H9 (cell line): ENCODE results near the gene FANCC. TPM values are rescaled to one million over a fixed set of nuclear protein-coding genes. Genes with fewer than 3 reads are reported as not detected.

Experiments
- DNase-seq: peaks from one replicate; pipeline ENCODE4 v3.0.0-alpha.2; 2017
- H2AFZ ChIP-seq: one replicate; pipeline ENCODE4 v1.6.1; 2013; ENCODE audit warnings: mild to moderate bottlenecking, low read length, control low read depth, moderate library complexity
- H2AK5ac ChIP-seq: 2 replicates; pipeline ENCODE4 v1.6.1; 2013; ENCODE audit warnings: low read length, control low read depth, mixed read lengths; ENCODE audit not compliant: insufficient read length
- H2BK120ac ChIP-seq: one replicate; pipeline ENCODE4 v1.6.1; 2013; ENCODE audit warnings: low read depth, mild to moderate bottlenecking, low read length, control low read depth, inconsistent platforms; ENCODE audit not compliant: poor library complexity, severe bottlenecking
- H2BK12ac ChIP-seq: 2 replicates; pipeline ENCODE4 v1.6.1; 2013; ENCODE audit warnings: low read length, control low read depth, mixed read lengths, low read depth; ENCODE audit not compliant: insufficient read length
- H2BK15ac ChIP-seq: 2 replicates; pipeline ENCODE4 v1.6.1; 2013; ENCODE audit warnings: low read depth, low read length, control low read depth
- H2BK20ac ChIP-seq: one replicate; pipeline ENCODE4 v1.6.1; 2013; ENCODE audit warnings: low read depth, mild to moderate bottlenecking, low read length, control low read depth, inconsistent platforms; ENCODE audit not compliant: poor library complexity, severe bottlenecking
- H2BK5ac ChIP-seq: 2 replicates; pipeline ENCODE4 v1.6.1; 2013; ENCODE audit warnings: low read length, control low read depth, mixed read lengths; ENCODE audit not compliant: insufficient read length
- H3K14ac ChIP-seq: 2 replicates; pipeline ENCODE4 v1.6.1; 2013; ENCODE audit warnings: low read length, control low read depth; ENCODE audit not compliant: insufficient read depth
- H3K18ac ChIP-seq: 2 replicates; pipeline ENCODE4 v1.6.1; 2013; ENCODE audit warnings: low read depth, mild to moderate bottlenecking, mixed read lengths, low read length, control low read depth; ENCODE audit not compliant: insufficient read length
- H3K23ac ChIP-seq: 2 replicates; pipeline ENCODE4 v1.6.1; 2013; ENCODE audit warnings: low read length, control low read depth, mixed read lengths, low read depth; ENCODE audit not compliant: insufficient read length
- H3K23me2 ChIP-seq: 2 replicates; pipeline ENCODE4 v1.6.1; 2013; ENCODE audit warnings: low read depth, mild to moderate bottlenecking, mixed read lengths, low read length, control low read depth; ENCODE audit not compliant: insufficient read length, poor library complexity, severe bottlenecking
- H3K27ac ChIP-seq: 2 replicates; pipeline ENCODE4 v1.5.1; 2013; ENCODE audit warnings: low read length, control low read depth, mixed read lengths, low read depth; ENCODE audit not compliant: insufficient read length
- H3K27me3 ChIP-seq: 2 replicates; pipeline ENCODE4 v1.6.1; 2013; ENCODE audit warnings: low read length, control low read depth, inconsistent platforms; ENCODE audit not compliant: insufficient read depth
- H3K4ac ChIP-seq: 2 replicates; pipeline ENCODE4 v1.6.1; 2013; ENCODE audit warnings: low read depth, mild to moderate bottlenecking, control low read depth, inconsistent platforms, low read length, moderate library complexity
- H3K4me1 ChIP-seq: 2 replicates; pipeline ENCODE4 v1.6.1; 2013; ENCODE audit warnings: low read length, control low read depth, inconsistent platforms; ENCODE audit not compliant: insufficient read depth
- H3K4me2 ChIP-seq: 2 replicates; pipeline ENCODE4 v1.6.1; 2013; ENCODE audit warnings: low read length, control low read depth, mixed read lengths; ENCODE audit not compliant: insufficient read length, insufficient read depth
- H3K56ac ChIP-seq: 2 replicates; pipeline ENCODE4 v1.6.1; 2013; ENCODE audit warnings: low read depth, mild to moderate bottlenecking, mixed read lengths, low read length, control low read depth; ENCODE audit not compliant: insufficient read length
- H3K79me1 ChIP-seq: 2 replicates; pipeline ENCODE4 v1.6.1; 2013; ENCODE audit warnings: low read depth, mild to moderate bottlenecking, moderate library complexity, low read length, control low read depth, inconsistent platforms; ENCODE audit not compliant: insufficient read depth, poor library complexity, severe bottlenecking
- H3K79me2 ChIP-seq: 2 replicates; pipeline ENCODE4 v1.6.1; 2013; ENCODE audit warnings: low read length, control low read depth, inconsistent platforms; ENCODE audit not compliant: insufficient read depth
- H3K9ac ChIP-seq: 2 replicates; pipeline ENCODE4 v1.6.1; 2013; ENCODE audit warnings: low read length, control low read depth, mixed read lengths; ENCODE audit not compliant: insufficient read length; ENCODE audit errors: extremely low read depth
- H3K9me3 ChIP-seq: one replicate; pipeline ENCODE4 v1.6.1; 2013; ENCODE audit warnings: low read depth, low read length, inconsistent platforms; ENCODE audit not compliant: control insufficient read depth
- H3T11ph ChIP-seq: one replicate; pipeline ENCODE4 v1.6.1; 2013; ENCODE audit warnings: mild to moderate bottlenecking, low read length, control low read depth, inconsistent platforms
- H4K20me1 ChIP-seq: one replicate; pipeline ENCODE4 v1.6.1; 2013; ENCODE audit not compliant: control insufficient read depth, insufficient read length, insufficient read depth
- H4K5ac ChIP-seq: 2 replicates; pipeline ENCODE4 v1.6.1; 2013; ENCODE audit warnings: low read depth, mild to moderate bottlenecking, mixed read lengths, low read length, control low read depth; ENCODE audit not compliant: insufficient read length
- H4K8ac ChIP-seq: replicated peaks from 2 replicates; pipeline ENCODE4 v1.6.1; 2013; ENCODE audit warnings: low read length, control low read depth, mixed read lengths, low read depth; ENCODE audit not compliant: insufficient read length
- H4K91ac ChIP-seq: 2 replicates; pipeline ENCODE4 v1.6.1; 2013; ENCODE audit warnings: low read depth, mild to moderate bottlenecking, moderate library complexity, mixed read lengths, low read length, control low read depth; ENCODE audit not compliant: insufficient read length
- H3K27ac Mint-ChIP-seq, 3 experiments: 2 replicates in 2 of 3; 3 replicates in 1 of 3; pipeline ENCODE4 v1.8.0; 2020 to 2021; ENCODE audit warnings: mixed read lengths in 3 of 3, mild to moderate bottlenecking in 1 of 3, moderate library complexity in 1 of 3
- H3K27me3 Mint-ChIP-seq: 2 replicates; pipeline ENCODE4 v1.8.0; 2021; ENCODE audit warnings: low read depth, mild to moderate bottlenecking, moderate library complexity, mixed read lengths
- H3K36me3 Mint-ChIP-seq, 3 experiments: 2 replicates in 2 of 3; 3 replicates in 1 of 3; pipeline ENCODE4 v1.8.0; 2020 to 2021; ENCODE audit warnings: low read depth in 3 of 3, mixed read lengths in 3 of 3; ENCODE audit not compliant: insufficient read depth in 1 of 3
- H3K4me1 Mint-ChIP-seq, 2 experiments: 2 replicates each; pipeline ENCODE4 v1.8.0; 2020; ENCODE audit warnings: mixed read lengths in 2 of 2
- H3K4me3 Mint-ChIP-seq, 2 experiments: 2 replicates in 1 of 2; 3 replicates in 1 of 2; pipeline ENCODE4 v1.8.0; 2020 to 2021; ENCODE audit warnings: mild to moderate bottlenecking in 2 of 2, mixed read lengths in 2 of 2, moderate library complexity in 1 of 2
- H3K9me3 Mint-ChIP-seq, 2 experiments: 2 replicates in 1 of 2; 3 replicates in 1 of 2; pipeline ENCODE4 v1.8.0; 2020; ENCODE audit warnings: mild to moderate bottlenecking in 2 of 2, mixed read lengths in 2 of 2, moderate library complexity in 1 of 2
- CTCF ChIP-seq: fragments of 200-600 bp; sonication (generic); conservative IDR thresholded peaks from 3 replicates; pipeline ENCODE4 v1.8.0; 2021; ENCODE audit warnings: antibody characterized with exemption, mild to moderate bottlenecking
- WGBS: extraction: QIAGEN DNeasy Blood & Tissue Kit; methylation state at CpG from one replicate; pipeline ENCODE4 v1.1.7; 2013; ENCODE audit warnings: missing lambda C conversion rate, low lambda C conversion rate, mixed read lengths; ENCODE audit not compliant: insufficient read length; ENCODE audit errors: extremely low coverage; 5-methylcytosine and 5-hydroxymethylcytosine counted together
- total RNA-seq: library from RNA; stranded (reverse); gene quantifications from 2 replicates; pipeline ENCODE4 v1.2.1, GENCODE V29; 2021

FANCC gene
- total RNA-seq, 1 experiment from 2014 or later = 14.6 TPM

GRCh38 chr9:95090023-95090791, 227.3 kb downstream of the FANCC start:
- Histone ChIP-seq H3K9ac (no peak overlapping the region), H4K8ac (no peak overlapping the region), H2AFZ (no peak overlapping the region), H2AK5ac (no peak overlapping the region), H2BK12ac (no peak overlapping the region), H2BK120ac (no peak overlapping the region), H4K5ac (no peak overlapping the region), H3K79me2 (no peaks in the 10 kb centered on the region), H3K23me2 (no peaks in the 10 kb centered on the region), H3T11ph (no peak overlapping the region), H2BK5ac (no peak overlapping the region), H3K18ac (no peak overlapping the region), H3K4me1 (no peaks in the 10 kb centered on the region; the same call in 1 of the 2 replicates), H3K9me3 (no peaks in the 10 kb centered on the region), H3K56ac (no peak overlapping the region), H3K4me2 (no peak overlapping the region), H3K27ac (no peak overlapping the region), H3K4ac (no peak overlapping the region), H4K20me1 (no peaks in the 10 kb centered on the region), H4K91ac (no peak overlapping the region), H2BK20ac (no peak overlapping the region), H2BK15ac (no peak overlapping the region), H3K27me3 (no peaks in the 10 kb centered on the region), H3K14ac (no peak overlapping the region; the same call in 1 of the 2 replicates), H3K79me1 (no peaks in the 10 kb centered on the region), H3K23ac (no peak overlapping the region)
- Mint-ChIP-seq H3K27me3 (no peaks in the 10 kb centered on the region; the same call in 1 of the 2 replicates), H3K9me3 (no peaks in the 10 kb centered on the region), H3K27ac (0 out of 7 replicates have a peak overlapping the region, but pooled peaks of 1 of the 3 experiments have one; percentile 49), H3K4me1 (peaks cover 32 to 47% of the 10 kb centered on the region in 2 experiments), H3K36me3 (peaks cover 0 to 4% (median 4%) of the 10 kb centered on the region in 3 experiments; a peak in 1 of 7 replicates), H3K4me3 (no peak overlapping the region)
- no peak for DNase-seq
- no peak for TF ChIP-seq CTCF
- no CpG with 5 or more reads among the region's 22 CpGs for WGBS
